GM18526 (cell line): Measurements from ENCODE around the gene RAPGEF4.

ENCODE experiments used
- POLR2A ChIP-seq: IDR thresholded peaks from 3 replicates; pipeline ENCODE4 v1.6.1; 2011; ENCODE audit not compliant: insufficient read length; ENCODE audit errors: extremely low read depth

The RAPGEF4 gene

DNA sequence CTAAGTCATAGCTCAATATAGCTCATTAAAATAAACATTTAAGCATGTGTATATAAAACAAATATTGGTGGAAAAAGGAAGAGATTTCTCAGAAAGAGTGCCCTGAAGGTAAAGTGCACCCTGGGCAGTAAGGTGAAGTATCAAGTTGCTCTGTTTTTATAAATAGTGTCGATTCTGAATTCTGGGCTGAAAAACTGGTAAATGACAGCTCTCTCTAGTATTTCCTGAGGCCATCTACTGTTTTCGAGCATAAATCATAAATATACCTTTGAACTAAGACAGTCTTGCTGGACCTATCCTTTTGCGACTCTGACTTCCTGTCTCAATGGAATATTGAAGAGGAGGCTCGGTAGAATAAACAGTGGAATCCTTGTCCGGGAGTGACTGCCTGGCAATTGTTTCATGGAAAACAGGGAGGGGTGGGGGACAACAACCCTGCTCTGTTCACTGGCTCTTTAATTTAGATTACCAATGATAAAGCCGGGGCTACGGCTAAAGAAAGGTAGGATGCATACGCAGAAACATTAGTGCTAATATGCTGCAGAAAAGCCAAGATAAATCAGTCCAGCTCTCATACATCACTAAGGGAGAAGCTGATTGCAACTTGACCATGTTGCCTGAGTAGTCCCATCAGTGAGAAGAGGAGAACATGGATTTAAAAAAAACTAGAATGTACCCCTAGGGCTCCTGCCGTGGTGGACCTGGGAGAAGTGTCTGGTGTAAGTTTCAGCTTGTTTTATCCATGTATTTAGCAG is 124.1 kb downstream of the RAPGEF4 start:
- TF ChIP-seq POLR2A = no peak

DNA sequence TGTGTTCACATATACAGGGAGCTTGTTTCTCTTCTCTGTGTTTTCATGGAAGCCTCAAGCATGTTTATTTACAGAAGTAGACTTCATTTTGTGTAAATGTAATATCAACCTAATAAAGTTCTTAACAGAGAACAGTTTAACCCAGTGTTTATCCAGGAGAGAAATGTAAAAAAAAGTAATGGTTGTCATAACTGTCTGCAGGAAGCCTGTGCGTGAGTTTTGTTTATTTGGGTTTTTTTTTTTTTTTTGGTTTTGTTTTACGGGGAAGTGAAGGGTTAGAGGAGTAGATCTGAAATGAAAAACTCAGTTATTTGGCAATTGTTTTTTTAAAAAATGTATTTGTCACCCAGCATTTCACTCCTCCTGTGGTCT is 124.7 kb downstream of the RAPGEF4 start:
- no peak for TF ChIP-seq POLR2A

DNA sequence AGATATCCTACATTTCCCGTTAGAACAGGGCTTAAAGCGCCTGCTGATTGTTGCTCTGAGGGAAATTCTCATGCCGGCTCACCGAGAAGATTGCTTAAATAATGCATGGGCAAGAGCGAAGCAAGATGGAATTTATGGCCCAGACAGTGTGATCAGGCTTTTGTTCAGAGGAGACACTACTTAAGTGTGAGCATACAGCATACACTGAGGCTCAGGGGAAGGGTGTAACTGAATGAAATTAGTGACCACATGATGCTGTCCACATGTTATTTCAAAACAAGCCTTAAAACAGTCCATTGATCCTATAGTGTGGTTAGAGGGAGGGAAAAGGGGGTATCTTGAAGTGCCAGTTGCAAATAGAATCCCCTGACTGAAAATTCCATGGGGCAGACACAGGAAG is 125.5 kb downstream of the RAPGEF4 start:
- no peak for TF ChIP-seq POLR2A

DNA sequence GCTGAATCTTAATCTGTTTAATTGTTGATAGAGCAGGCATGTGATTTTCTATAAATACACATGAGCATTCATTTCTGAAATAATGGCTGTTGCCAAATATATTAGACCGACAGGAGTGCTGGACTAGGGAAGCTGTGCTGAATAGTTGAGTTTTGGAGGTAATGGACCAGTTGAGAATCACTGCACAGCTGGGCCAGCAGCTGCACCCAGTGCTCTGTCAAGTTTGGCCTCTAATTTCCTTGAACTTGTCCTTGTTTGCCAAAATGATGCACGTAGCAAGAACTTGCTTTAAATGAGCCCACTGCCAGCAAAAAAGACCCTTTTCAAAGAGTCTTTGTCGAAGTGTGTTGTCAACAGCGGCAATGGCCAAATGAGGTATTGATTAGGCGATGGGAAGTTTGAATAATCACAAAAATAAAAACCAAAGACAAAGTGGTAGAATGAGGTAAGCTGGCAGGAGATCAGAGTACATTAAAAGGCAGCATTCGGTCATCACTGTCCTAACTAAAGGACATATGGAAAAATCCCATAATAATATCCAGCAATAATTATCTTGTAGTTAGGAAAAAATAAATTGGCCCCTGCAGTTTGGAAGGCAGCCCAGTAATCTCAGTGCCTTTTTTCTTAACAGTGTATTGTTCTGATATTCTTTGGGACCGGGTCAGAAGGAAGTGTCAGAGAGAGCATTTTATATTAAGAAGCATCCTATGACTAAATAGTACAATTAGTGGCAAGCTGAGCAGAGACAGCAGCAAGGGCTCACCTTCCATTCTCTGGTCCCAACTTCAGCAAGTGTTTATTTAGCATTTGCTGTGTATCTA is 126.2 kb downstream of the RAPGEF4 start:
- no peak for TF ChIP-seq POLR2A

DNA sequence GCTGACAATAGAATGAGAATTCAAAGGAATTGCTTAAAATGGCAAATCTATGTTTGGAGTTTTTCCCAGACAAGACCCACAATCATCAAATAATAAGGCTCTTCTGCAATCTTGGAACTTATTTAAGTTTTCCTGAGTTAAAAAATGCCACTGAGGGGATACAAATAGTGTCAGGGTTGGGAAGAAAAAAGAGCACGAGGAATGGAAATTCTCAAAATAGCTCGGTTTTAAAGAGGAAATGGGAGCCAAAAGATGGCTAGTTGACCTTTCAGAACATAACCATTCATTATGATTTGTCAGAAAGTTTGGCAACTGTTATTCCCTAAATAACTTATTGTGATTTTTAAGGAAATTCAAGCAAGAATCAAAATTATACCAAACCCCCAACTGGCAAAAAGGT is 127.7 kb downstream of the RAPGEF4 start:
- no peak for TF ChIP-seq POLR2A

DNA sequence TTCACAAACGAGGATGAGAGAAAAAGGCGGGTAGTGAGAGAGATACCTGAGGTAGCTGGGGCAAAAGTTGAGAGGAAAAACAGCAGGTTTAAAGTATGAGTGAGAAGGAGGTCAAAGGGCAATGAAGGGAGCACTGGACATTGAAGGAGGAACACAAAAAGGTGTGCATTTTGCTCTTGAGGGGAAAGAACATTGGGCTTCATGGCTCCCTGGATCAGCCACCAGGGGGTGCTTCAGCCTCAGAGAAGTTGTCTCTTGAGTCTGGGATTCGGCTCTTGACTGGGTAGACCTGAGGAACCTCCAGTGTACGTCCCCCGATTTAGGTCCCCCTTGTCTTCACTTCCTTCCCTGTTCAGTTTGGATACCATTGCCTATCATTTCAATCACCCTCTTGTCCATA is 128.5 kb downstream of the RAPGEF4 start:
- no peak for TF ChIP-seq POLR2A

DNA sequence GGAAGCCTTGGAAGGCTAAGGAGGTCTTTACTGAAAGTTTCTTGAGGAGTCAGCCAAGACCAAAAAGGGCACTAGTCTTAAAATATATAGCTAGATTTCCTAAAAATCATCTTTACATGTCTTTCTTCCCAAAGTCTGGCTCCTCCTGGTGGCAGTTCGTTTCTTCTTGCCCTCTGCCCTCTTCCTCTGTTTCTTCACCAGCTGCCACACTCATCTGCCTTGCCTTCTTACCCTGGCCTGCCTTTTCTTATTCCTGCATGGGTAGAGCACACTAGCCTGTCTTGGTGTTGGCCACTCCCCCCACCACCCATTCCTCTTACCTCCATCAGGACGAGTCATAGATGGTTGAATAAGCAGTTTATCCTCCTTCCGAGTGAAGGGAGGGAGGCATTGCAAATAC is 129.8 kb downstream of the RAPGEF4 start:
- TF ChIP-seq POLR2A = no peak

DNA sequence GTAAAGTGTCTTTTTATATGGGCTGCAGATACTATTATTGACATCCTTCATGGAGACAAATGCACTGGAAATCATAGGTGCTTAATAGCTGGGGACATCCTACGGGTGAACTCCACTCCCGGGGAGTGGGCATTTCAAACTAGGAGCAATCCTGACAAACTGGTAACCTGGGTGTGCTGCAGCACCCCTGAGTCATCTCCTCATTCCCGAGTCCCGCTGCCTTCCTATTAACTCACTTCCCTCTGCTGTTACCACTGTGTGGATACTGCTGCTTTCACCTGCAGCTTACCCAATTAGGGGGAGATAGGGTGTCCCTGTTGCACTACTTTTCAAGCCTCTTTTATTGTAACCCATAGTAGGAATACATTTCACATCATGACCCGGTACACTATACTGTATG is 134.2 kb downstream of the RAPGEF4 start:
- TF ChIP-seq POLR2A = no peak

DNA sequence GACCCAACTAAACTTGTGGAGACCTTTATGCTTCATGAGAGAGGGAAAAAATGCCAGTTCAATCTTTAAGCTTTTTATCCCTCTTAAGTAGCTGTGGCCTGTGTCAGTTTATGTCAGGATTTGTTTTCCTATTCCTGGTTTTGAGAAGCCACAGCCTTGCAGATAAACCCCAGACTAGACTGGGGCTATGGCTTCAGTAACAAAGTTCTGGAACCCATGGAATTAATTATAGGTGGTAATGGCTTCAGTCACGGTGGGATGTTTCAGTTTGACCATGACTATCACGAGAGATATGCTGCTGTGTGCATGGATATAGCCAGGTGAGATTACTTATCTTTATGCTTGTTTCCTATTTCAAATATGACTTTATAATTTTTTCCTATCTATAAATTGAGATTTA is 134.8 kb downstream of the RAPGEF4 start:
- TF ChIP-seq POLR2A = no peak

DNA sequence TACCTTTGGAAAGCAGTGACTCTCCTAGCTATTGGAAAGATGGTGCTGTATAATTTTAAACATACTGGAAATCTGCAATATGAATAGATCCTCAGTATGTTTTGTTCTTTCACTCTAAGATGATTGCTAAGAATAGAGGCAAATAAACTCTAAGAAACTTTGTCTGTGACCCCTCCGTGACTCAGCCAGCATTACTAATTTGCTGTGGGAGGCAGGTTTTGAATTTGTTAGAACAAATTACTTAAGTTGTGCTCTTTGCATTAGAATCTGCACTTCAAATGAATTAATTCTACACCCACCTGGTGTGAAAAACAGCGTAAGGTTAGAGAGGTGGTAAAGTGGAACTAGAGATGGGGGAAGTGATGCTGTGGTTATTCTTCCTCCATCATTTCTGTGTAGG is 142.2 kb downstream of the RAPGEF4 start:
- TF ChIP-seq POLR2A = no peak

DNA sequence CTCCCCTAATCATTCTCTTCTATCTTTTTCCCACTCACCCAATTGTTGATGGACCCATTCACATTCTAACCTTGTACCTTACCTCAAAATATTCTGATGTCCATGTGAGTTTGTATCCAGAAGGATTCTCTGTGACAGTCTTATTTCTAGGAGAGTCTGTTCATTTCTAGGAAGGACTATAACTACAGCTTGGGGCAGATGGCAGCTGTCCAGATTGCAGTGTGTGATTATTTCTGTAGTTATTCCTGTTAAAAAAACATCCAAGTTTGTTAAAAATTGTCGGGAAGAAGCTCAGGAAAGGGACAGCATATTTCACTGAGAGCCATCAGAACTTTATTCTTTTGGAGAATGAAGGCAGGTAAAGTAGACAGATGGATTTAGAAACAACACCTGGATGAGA is 142.6 kb downstream of the RAPGEF4 start:
- TF ChIP-seq POLR2A = no peak

DNA sequence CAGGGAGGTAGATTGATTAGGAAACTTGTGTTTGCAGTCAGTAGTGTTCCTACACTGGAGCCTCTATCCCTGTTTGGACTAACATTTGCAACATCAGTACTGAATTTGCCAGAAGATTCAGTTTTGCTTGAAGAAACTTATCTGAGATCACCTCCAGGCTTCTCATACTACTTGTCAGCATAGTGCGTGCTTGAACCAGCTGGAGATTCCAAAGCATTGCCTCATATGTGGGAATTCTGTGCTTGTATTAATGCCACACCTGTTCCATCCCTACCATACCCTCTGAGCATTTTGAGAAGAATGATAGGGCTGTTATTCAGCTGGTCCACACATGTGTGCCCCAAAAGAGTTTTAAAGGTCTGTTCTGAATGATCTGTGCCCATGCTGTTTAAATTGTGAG is 148.7 kb downstream of the RAPGEF4 start:
- TF ChIP-seq POLR2A = no peak

DNA sequence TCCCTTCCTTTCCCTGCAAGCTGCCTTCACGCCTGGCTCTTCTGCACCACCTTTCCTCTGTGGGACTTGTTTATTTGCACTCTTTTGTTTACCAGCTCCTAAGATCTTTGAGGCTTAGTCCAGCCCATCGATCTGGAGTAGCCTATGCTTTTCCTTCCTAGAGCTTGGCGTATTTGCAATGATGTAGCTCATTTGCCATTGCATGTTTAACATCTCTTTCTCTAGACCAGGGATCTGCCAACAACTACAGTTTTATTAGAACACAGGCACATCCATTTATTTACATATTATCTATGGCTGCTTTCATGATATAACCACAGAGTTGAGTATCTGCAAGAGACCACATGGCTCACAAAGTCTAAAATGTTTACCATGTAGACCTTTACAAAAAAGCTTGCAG is 150.4 kb downstream of the RAPGEF4 start:
- no peak for TF ChIP-seq POLR2A

DNA sequence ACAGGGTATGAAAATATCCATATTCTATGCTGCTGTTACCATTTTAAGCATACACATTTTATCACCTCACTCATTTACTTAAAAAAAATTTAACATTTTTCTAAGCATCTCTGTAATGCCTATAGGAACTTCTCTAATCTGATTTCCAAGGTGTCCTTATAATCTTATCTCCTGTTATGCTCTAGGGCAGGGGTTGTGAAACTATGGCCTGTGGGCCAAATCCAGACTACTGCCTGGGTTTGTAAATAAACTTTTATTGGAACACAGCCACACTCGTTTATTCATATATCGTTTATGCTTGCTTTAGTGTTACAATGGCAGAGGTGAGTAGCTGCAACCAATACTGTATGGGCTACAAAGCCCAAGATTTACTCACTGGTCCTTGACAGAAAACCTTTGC is 151.6 kb downstream of the RAPGEF4 start:
- no peak for TF ChIP-seq POLR2A

DNA sequence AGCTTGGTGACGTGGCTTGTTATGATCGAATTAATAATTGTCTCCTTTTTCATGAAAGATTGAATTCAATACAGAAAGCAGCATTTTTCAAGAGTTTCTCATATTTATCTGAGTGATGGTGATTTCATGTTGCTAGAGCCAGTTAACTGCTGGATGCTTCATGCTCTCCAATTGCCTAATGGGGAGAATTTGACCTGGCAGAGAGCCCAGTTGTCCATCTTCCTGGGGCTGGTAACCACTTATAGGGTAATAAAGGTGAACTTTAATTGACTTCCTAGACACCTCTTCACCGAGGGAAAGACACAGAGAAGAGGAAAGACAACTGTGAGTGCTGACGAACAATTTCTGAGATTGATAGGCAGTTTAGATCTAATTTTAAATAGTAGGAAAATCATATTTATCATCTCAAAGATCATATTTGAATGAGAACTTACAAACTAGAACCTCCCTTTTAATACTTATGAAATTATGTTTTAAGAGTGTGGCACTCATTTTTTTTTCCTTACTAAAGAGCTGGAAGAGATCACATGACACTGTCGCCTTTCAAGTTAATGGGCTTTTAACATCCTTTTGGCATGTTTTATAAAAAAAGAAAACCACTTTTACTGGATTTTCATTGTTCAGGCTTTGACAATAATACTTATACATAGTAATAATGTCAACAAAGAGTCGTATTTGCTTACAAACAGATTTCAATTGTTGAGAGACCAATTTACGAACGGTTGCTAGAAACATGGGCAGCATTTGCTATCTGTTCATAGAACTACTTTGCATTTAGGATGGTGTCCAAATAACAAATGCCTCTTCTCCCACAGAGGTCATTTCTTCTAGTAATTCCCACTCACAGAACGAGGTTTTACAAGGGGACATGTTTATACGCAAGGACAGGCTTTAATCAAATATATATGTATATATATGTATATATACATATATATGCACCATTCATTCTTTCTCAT is 153.3 kb downstream of the RAPGEF4 start:
- no peak for TF ChIP-seq POLR2A

DNA sequence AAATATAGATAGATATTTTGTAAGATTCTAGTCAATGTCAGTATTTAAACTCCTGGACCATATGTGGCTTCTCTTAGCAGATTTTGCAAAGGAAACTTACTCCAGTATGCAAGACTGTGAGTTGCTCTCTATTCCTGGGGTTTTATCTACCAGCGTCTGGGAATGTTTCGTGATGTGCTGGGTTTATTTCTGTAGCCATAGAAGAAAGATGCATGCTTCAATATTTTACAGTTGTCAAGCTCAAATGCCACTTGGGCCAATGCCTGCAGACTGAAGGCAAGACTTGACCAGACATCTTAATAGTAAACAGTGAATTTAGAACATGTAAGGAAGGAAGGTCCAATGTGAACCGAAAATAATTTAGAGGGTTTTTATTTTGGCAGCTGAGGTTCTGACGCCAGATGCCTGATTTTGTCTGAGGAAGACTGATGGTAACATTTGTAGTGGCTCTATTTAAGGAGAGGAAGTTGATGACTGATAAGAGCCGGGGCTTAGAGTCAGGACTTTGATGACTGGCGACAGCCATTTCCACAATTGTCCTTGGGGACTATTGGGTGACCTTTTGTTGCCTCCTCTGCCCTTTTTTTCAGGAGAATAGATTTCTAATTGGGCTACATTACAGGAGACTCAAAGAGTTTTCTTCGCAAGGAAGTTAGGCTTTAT is 154.3 kb downstream of the RAPGEF4 start:
- TF ChIP-seq POLR2A = no peak

DNA sequence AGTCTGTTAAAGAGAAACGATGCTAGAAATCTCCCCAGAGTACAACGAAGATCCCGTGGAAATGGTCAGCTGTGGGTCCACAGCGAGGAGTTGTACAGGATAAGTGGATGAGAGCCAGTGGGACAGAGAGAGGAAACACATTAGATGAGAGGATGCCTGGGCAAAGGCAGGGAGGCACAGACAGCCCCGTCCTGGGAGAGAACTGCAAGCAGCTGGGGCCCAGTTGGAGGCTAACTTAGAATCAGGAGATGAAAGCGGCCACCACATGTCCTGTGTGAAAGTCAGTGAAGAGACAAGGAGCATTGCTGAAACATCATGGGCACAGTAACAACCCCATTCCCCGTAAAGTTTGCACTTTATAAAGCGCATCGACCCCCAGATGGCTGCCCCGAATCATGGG is 157.5 kb downstream of the RAPGEF4 start:
- no peak for TF ChIP-seq POLR2A
